ENCODE measurements around the gene CHRNG. TPM values are rescaled to one million over a fixed set of nuclear protein-coding genes. Genes with fewer than 3 reads are reported as not detected.

CHRNG gene
- total and polyA plus RNA-seq, 2 donors (not counting 1 experiment from before 2014, with no cell fraction given), result not detected

DNA sequence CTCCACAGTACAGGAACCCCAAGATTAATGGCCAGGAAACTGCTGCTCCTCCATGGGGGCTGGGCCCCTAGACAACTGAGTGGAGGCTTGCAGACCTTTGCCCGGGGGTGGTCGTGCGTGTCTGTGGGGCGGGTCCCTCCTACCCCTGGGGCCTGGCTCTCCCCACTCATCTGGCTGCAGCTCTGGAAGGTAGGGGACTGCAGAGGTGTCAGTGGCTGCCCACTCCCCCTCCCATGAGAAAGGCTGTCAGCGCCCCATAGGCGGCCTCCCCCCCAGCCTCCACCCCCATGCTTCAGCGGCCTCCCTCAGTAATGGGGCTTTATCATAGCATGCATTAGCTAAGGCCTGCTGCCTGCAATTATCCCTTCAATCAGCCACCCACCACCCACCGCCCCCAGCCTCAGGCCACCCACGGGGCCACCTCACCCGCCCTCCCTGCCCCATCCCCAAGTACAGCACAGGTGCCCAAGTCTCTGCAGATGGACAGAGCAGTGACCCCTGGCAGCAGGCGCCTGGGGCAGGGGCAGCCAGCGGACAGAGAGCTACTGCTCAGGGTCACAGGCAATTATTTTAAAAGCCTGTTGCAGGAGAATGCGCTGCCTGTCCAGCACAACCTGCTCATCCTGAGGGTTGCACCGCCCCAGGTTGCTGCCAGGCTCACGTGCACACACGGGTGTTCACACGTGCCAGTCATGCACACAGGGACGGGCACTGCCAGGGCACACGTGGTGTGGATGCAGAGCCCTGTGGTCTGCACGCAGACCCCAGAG lies 42.8 kb upstream of the CHRNG start:
- no peak for TF ChIP-seq EZH2 (IDR thresholded peaks at IDR 0.05; ENCODE audit: low read length, missing control alignments)
- TF ChIP-seq, protein P1, sequence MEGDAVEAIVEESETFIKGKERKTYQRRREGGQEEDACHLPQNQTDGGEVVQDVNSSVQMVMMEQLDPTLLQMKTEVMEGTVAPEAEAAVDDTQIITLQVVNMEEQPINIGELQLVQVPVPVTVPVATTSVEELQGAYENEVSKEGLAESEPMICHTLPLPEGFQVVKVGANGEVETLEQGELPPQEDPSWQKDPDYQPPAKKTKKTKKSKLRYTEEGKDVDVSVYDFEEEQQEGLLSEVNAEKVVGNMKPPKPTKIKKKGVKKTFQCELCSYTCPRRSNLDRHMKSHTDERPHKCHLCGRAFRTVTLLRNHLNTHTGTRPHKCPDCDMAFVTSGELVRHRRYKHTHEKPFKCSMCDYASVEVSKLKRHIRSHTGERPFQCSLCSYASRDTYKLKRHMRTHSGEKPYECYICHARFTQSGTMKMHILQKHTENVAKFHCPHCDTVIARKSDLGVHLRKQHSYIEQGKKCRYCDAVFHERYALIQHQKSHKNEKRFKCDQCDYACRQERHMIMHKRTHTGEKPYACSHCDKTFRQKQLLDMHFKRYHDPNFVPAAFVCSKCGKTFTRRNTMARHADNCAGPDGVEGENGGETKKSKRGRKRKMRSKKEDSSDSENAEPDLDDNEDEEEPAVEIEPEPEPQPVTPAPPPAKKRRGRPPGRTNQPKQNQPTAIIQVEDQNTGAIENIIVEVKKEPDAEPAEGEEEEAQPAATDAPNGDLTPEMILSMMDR (conservative IDR thresholded peaks at IDR 0.05 in 1 of 2, IDR thresholded peaks at IDR 0.05 in 1 of 2; ENCODE audit: low read depth in 1 of 2, low read length in 2 of 2), result no peak
- H3K36me3 ChIP-seq (ENCODE audit: control insufficient read depth, insufficient read depth, low read length), result no peaks in the 10 kb centered on the region
- H2AFZ ChIP-seq (ENCODE audit: low read length), result no peak overlapping the region
- no peak overlapping the region for H3K9ac ChIP-seq (ENCODE audit: insufficient read depth, low read length)
- DNase-seq (ENCODE audit: low read depth in 2 of 2), result no peak
- H3K79me2 ChIP-seq (ENCODE audit: control insufficient read depth, insufficient read depth, low read length), result no peaks in the 10 kb centered on the region
- no peaks in the 10 kb centered on the region for H3K9me3 ChIP-seq (ENCODE audit: control insufficient read depth, insufficient read depth, low read depth, low read length)
- H3K4me1 ChIP-seq (ENCODE audit: control insufficient read depth, extremely low read depth, insufficient read depth, low read length), result no peaks in the 10 kb centered on the region
- no peak overlapping the region for H3K4me3 ChIP-seq (replicated peaks in 1 of 4; ENCODE audit: control extremely low read depth in 1 of 4, insufficient read depth in 1 of 4, low read depth in 3 of 4, low read length in 4 of 4)
- no peaks in the 10 kb centered on the region for H4K20me1 ChIP-seq (ENCODE audit: control insufficient read depth, extremely low read depth, insufficient read depth, low read length)
- no peak overlapping the region for H3K4me2 ChIP-seq (ENCODE audit: extremely low read depth, insufficient read depth, low read length)
- H3K27me3 ChIP-seq (ENCODE audit: control insufficient read depth, insufficient read depth, low read length), result no peaks in the 10 kb centered on the region
- H3K27ac ChIP-seq (ENCODE audit: insufficient read depth, low read length), result no peak overlapping the region

DNA sequence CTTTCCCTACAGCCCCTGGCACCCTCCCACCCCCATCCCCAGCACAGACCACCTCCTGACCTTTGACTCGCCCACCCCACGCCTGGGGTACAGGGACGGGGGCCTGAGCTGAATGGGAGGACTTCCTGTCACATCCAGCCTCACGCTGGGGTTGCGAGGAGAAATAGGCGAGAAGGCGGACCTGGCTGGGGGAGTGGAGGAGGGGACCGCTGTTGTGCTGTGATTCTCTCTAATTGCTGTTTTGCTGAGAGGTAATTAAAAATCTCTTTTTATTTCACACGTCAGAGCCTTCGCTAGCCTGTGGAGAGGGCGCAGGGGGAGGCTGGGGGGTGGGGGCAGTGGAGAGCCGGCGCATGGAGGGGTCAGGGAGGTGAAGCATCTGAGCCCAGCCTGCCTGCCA lies 42.1 kb upstream of the CHRNG start:
- H3K9me3 ChIP-seq (ENCODE audit: control insufficient read depth, insufficient read depth, low read depth, low read length), result no peaks in the 10 kb centered on the region
- no peak overlapping the region for H3K4me3 ChIP-seq (replicated peaks in 1 of 4; ENCODE audit: control extremely low read depth in 1 of 4, insufficient read depth in 1 of 4, low read depth in 3 of 4, low read length in 4 of 4)
- H3K27ac ChIP-seq (ENCODE audit: insufficient read depth, low read length), result no peak overlapping the region
- no peak overlapping the region for H2AFZ ChIP-seq (ENCODE audit: low read length)
- H4K20me1 ChIP-seq (ENCODE audit: control insufficient read depth, extremely low read depth, insufficient read depth, low read length), result no peaks in the 10 kb centered on the region
- H3K4me2 ChIP-seq (ENCODE audit: extremely low read depth, insufficient read depth, low read length), result no peak overlapping the region
- H3K4me1 ChIP-seq (ENCODE audit: control insufficient read depth, extremely low read depth, insufficient read depth, low read length), result no peaks in the 10 kb centered on the region
- H3K79me2 ChIP-seq (ENCODE audit: control insufficient read depth, insufficient read depth, low read length), result no peaks in the 10 kb centered on the region
- no peak for DNase-seq (ENCODE audit: low read depth in 2 of 2)
- H3K9ac ChIP-seq (ENCODE audit: insufficient read depth, low read length), result no peak overlapping the region
- no peaks in the 10 kb centered on the region for H3K36me3 ChIP-seq (ENCODE audit: control insufficient read depth, insufficient read depth, low read length)
- peaks cover under 1% of the 10 kb centered on the region for H3K27me3 ChIP-seq (ENCODE audit: control insufficient read depth, insufficient read depth, low read length)
- TF ChIP-seq, protein P1 (conservative IDR thresholded peaks at IDR 0.05 in 1 of 2, IDR thresholded peaks at IDR 0.05 in 1 of 2; ENCODE audit: low read depth in 1 of 2, low read length in 2 of 2), result no peak
- no peak for TF ChIP-seq EZH2 (IDR thresholded peaks at IDR 0.05; ENCODE audit: low read length, missing control alignments)

DNA sequence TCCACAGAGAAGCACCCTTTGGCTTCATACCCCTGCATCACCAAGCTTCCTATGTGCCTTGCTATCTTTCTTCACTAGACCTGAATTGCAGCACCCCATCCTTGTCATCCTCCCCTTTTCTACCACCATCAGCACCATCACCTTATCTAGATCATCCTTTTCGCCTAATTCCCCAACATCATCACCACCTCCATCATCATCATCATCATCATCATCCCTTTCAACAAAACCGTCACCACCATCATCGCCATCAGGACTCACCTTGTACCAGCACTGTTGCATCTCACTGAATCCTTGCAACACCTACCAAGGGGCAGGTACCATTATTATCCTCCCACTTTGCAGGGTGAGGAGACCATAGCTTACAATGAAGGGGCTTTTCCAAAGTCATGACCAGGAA lies 41.0 kb upstream of the CHRNG start:
- Histone ChIP-seq H2AFZ (ENCODE audit: low read length) (no peak overlapping the region), H3K4me1 (ENCODE audit: control insufficient read depth, extremely low read depth, insufficient read depth, low read length) (no peaks in the 10 kb centered on the region), H3K9ac (ENCODE audit: insufficient read depth, low read length) (no peak overlapping the region), H3K9me3 (ENCODE audit: control insufficient read depth, insufficient read depth, low read depth, low read length) (no peaks in the 10 kb centered on the region), H4K20me1 (ENCODE audit: control insufficient read depth, extremely low read depth, insufficient read depth, low read length) (no peaks in the 10 kb centered on the region), H3K36me3 (ENCODE audit: control insufficient read depth, insufficient read depth, low read length) (no peaks in the 10 kb centered on the region), H3K79me2 (ENCODE audit: control insufficient read depth, insufficient read depth, low read length) (no peaks in the 10 kb centered on the region), H3K27ac (ENCODE audit: insufficient read depth, low read length) (no peak overlapping the region), H3K27me3 (ENCODE audit: control insufficient read depth, insufficient read depth, low read length) (peaks cover 6% of the 10 kb centered on the region), H3K4me3 (replicated peaks in 1 of 4; ENCODE audit: control extremely low read depth in 1 of 4, insufficient read depth in 1 of 4, low read depth in 3 of 4, low read length in 4 of 4) (no peak overlapping the region), H3K4me2 (ENCODE audit: extremely low read depth, insufficient read depth, low read length) (no peak overlapping the region)
- DNase-seq (ENCODE audit: low read depth in 2 of 2), result no peak
- no peak for TF ChIP-seq EZH2 (IDR thresholded peaks at IDR 0.05; ENCODE audit: low read length, missing control alignments)
- TF ChIP-seq, protein P1 (conservative IDR thresholded peaks at IDR 0.05 in 1 of 2, IDR thresholded peaks at IDR 0.05 in 1 of 2; ENCODE audit: low read depth in 1 of 2, low read length in 2 of 2), result no peak
